T-helper 9 cell (primary cell): ENCODE results near the gene CENATAC.
A peak's percentile ranks its signal among the peaks of the same experiment; 100 is the strongest.
"Not testable (repeated sequence)": the region's sequence is repeated elsewhere in the genome, so short reads cannot be mapped to it uniquely, and the experiment has no call there.

ENCODE experiments used
- DNase-seq: peaks from one replicate; pipeline ENCODE4 v3.0.0-alpha.2; 2020

Gene CENATAC

DNA sequence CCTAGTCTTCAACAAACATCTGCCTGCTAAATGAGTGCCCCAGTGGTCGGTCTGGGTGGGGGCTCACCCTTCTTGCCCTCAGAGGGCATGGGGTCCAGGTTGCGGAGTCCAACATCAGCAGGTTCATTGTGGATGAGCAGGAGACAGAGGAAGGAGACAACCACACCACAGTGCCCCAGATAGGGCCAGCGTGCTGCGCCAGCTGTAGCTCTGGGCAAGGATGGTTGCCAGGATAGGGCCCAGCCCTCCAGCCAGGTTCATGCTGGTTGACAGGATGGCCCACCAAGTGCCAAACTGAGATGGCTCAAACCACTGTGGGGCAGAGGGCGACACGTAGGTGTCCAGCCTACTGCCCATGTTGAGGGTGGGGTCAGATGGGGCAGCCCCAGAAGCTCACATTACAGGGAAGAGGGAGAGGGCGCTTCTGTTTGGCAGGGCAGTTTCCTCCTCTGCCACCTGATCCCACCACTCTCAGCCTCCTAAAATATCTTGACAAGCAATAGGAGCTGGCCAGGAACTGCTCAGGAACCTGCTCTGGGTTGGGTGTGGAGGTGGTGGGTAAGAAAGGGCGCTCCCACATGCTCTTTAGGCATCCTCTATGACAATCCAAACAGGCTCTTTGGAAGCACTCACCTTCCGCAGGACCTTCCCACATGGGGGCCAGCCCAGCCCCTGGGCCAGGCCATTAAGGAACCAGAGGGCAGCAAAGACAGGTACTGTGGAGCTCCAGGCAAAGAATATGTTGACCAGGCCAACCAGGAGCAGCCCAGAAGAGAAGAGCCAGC, 29.8 kb downstream of the CENATAC start:
- no peak for DNase-seq

GRCh38 chr11:119028346-119029068, 30.6 kb downstream of the CENATAC start:
- DNase-seq: no peak

GRCh38 chr11:119029069-119029339, 31.1 kb downstream of the CENATAC start:
- no peak for DNase-seq

- no peak for DNase-seq
These were observed 31.5 kb downstream of the CENATAC start for GRCh38 chr11:119029340-119030028.

DNA sequence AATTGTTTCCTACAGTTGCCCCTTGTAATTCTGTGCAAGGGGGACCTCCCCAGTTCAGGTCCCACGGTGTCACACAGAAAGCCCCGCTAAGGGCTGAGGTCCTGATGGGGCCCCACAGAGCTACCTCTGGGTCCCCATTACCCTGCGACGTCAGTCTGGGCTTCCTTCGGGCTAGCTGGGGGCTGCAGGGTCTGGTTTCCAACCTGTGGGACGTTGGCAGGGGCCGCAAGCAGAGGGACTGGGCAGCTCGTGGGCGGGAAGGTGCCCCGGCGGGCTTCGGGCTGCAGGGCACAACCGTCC, 32.0 kb downstream of the CENATAC start:
- DNase-seq: no peak

- DNase-seq: peak; percentile 99
These were observed 32.5 kb downstream of the CENATAC start, which contains the start of gene SLC37A4 for GRCh38 chr11:119030329-119031047. SLC37A4 (minus strand) TSS chr11:119030877.

- DNase-seq: no peak
These were observed 34.0 kb downstream of the CENATAC start for GRCh38 chr11:119031912-119032280.

DNA sequence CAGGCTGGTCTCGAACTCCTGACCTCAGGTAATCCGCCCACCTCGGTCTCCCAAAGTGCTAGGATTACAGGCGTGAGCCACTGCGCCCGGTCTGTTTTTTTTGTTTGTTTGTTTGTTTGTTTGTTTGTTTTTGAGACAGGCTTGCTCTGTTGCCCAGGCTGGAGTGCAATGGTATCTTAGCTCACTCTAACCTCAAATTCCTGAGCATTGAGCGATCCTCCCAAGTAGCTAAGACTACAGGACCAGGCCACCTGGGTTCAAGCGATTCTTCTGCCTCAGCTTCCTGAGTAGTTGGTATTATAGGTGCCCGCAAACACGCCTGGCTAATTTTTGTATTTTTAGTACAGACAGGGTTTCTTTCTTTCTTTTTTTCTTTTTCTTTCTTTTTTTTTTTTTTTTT, 35.5 kb downstream of the CENATAC start:
- DNase-seq: not testable (repeated sequence)

- no peak for DNase-seq
These were observed 36.9 kb downstream of the CENATAC start for GRCh38 chr11:119034813-119035212.

DNA sequence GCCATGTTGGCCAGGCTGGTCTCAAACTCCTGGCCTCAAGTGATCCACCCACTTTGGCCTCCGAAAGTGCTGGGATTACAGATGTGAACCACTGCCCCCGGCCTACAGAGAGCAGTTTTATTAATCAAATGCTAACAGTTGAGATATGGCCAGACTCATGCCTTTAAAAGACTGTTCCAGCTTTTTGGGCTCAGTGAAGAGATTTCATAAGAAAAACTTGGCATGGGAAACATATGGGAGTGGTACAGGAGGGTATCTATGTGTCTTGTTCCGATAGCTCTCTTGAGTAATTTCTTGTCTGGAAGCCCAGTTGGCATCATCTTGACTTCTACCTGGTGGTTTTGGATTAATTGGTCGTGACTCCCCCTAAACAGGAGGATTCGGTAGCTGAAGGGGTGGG, 40.9 kb downstream of the CENATAC start:
- no peak for DNase-seq

GRCh38 chr11:119039471-119039870, 41.5 kb downstream of the CENATAC start:
- not testable (repeated sequence) for DNase-seq

GRCh38 chr11:119041821-119042514, 44.0 kb downstream of the CENATAC start:
- no peak for DNase-seq

DNA sequence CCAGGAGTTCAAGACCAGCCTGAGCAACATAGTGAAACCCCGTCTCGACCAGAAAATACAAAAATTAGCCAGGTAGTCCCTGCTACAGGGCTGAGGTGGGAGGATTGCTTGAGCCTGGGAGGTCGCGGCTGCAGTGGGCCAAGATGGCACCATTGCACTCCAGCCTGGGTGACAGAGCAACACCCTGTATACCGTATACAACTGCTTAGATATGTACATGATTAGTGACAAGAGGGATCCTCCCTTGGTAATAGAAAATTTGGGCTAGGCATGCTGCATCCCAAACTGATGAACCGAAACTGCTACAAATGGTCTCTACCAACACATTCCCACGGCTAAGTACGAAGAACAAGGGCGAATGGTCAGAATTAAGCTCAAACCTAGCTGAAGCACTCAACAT, 45.0 kb downstream of the CENATAC start:
- DNase-seq: no peak

GRCh38 chr11:119044708-119045107, 46.8 kb downstream of the CENATAC start:
- no peak for DNase-seq

- no peak for DNase-seq
These were observed 48.6 kb downstream of the CENATAC start for GRCh38 chr11:119046489-119046888.

GRCh38 chr11:119047205-119047604, 49.3 kb downstream of the CENATAC start:
- no peak for DNase-seq

- no peak for DNase-seq
These were observed 50.7 kb downstream of the CENATAC start for GRCh38 chr11:119048644-119049043.

GRCh38 chr11:119049081-119049480, 51.1 kb downstream of the CENATAC start:
- no peak for DNase-seq

GRCh38 chr11:119051440-119052162, 53.7 kb downstream of the CENATAC start:
- DNase-seq: no peak

DNA sequence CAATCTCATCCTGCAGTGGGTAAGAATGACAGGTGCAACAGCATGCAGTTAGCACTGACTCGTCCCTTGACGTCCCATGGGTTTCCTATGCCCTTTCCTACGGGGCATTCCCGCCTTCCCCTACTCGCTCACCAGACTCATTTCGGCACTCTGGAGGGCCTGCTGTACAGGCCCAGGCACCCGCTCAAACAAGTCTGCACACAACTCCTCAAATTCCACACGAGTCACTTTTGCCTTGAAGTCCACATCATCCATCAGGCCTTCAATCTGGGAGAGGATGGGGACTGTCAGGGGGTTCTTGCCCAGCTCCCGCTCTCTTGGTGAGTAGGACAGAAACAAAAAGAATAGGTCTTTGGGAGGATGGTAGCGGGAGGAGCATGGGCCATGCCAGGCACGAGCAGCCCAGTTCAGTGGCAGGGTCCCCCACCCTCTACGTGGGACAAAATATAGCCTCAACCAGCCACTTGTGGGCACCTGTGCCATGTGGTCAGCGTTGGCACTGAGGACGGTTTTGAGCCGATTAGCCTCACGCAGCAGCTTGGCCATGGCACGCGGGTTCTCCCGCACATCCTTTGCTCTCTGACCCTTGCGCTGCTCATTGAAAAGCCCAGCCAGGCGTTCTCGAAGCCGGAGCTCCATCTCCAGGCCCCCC, 54.4 kb downstream of the CENATAC start:
- DNase-seq: no peak

DNA sequence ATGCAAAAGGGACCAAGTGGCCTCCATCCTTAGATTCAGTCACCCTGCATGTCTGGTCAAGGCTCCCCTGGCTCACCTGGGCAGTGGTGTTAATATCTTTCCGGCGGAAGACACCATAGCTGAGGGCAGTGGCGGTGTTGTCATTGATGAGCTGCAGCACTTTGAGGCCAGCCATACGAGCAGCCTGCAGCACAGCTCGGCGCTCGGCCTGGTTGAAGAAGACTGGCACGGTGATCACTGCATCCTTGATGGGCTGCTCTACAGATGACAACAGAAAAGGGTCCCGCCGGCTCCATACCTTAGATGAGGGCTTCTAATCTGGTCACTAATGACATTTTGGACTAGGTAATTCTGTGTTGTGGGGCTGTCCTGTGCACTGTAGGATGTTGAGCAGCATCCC, 56.5 kb downstream of the CENATAC start:
- DNase-seq: no peak

DNA sequence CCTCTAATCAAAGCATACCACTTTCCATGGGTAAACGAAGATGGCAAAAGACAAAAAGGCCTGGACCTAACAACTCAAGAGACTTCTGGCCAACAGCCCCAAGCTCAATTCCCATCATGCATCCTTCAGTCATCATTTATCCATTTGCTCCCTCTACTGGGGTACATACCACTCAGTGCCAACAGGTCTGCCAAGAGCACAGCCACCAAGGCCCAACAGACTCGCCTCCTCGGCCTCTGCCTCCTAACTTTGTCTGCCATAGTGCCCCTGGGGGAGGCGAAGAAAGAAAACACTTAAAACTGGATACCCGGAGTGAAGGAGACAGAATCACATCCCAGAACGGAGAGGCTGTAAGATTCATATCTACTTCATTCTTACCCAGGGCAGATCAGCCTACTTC, 58.0 kb downstream of the CENATAC start:
- no peak for DNase-seq
